Left cardiac atrium (tissue), 4 donors: ENCODE results near the gene WDFY3. TPM values are rescaled to one million over a fixed set of nuclear protein-coding genes. Genes with fewer than 3 reads are reported as not detected.
"Not testable (repeated sequence)": the region's sequence is repeated elsewhere in the genome, so short reads cannot be mapped to it uniquely, and the experiment has no call there.

Source experiments
- ATAC-seq, 2 donors: fragments of 200-7000 bp; cut with Tn5 transposase; one replicate each; pipeline ENCODE4 v1.9.1; 2020; ENCODE audit warnings: mild to moderate bottlenecking in 2 of 2, moderate library complexity in 2 of 2
- DNase-seq: peaks from one replicate; pipeline ENCODE4 v3.0.0-alpha.2; 2020
- intact Hi-C, 2 donors: fragments of 100-400 bp; cut with DNase I; formaldehyde crosslinking; loops; one replicate each; pipeline versions ENCODE4 v1.14.1 to v1.15.1; 2022 to 2023
- total RNA-seq, 2 donors: library from RNA; stranded (reverse); fragmentation: NEBNext Ultra II Directional; extraction: Animal tissue kit (Norgen Biotek cat#: 25700); gene quantifications; one replicate each; pipeline ENCODE4 v1.2.1, GENCODE V29; 2021
- donor health status: DM: no; HTN: yes; CAD: no.
- donor health status: DM: no; HTN: yes; CAD: no; lungs with severe emphysema.
- donor health status: DM: yes; HTN: yes; CAD: no.
- donor health status: Dilated cardiomyopathy.

WDFY3 gene
- total RNA-seq, 2 donors from 2014 or later, result 45.5 to 47.8 TPM

GRCh38 chr4:84691800-84692199, 274.7 kb downstream of the WDFY3 start:
- intact Hi-C loops, result no loop called here
- no peak for ATAC-seq
- DNase-seq, result no peak

DNA sequence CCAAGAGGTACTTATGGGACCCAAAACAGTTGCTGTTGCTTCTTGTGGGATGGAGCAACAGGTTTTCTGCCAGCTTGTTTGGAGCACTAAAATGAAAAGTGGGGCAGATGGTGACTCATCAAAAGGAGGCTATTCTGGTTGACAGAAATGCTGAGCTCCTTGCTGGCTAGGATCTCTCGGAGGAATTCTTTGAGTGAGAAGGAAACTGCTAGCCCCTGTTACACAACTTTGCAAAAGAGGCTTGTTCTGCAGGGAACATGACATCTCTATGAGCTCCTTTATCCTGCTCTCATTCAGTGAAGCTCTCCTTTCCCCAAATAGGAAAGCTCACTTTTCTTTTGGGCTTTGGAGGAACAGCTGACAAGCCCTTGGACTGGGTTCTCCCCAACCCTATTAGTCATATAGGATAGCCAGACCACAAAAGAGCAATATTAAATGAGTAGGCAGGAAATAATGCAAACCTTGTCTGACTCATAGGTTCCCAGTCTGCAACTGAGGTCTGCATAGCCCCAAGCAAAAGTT, 275.3 kb downstream of the WDFY3 start:
- ATAC-seq (peak; percentile 70 to 86), DNase-seq (no peak)
- intact Hi-C loops, result no loop called here

- intact Hi-C loops, result no loop called here
- DNase-seq (no peak), ATAC-seq (no peak)
Measured at GRCh38 chr4:84690481-84690880, 276.0 kb downstream of the WDFY3 start.

GRCh38 chr4:84689197-84689596, 277.3 kb downstream of the WDFY3 start:
- intact Hi-C loops, result no loop called here
- ATAC-seq (no peak), DNase-seq (no peak)

GRCh38 chr4:84688605-84689004, 277.9 kb downstream of the WDFY3 start:
- DNase-seq (no peak), ATAC-seq (no peak)
- intact Hi-C loops, result no loop called here

- DNase-seq (no peak), ATAC-seq (no peak)
- intact Hi-C loops, result no loop called here
Measured at GRCh38 chr4:84685105-84685504, 281.4 kb downstream of the WDFY3 start.

- no peak for ATAC-seq
- no peak for DNase-seq
- intact Hi-C loops, result no loop called here
Measured at GRCh38 chr4:84684361-84684760, 282.1 kb downstream of the WDFY3 start.

DNA sequence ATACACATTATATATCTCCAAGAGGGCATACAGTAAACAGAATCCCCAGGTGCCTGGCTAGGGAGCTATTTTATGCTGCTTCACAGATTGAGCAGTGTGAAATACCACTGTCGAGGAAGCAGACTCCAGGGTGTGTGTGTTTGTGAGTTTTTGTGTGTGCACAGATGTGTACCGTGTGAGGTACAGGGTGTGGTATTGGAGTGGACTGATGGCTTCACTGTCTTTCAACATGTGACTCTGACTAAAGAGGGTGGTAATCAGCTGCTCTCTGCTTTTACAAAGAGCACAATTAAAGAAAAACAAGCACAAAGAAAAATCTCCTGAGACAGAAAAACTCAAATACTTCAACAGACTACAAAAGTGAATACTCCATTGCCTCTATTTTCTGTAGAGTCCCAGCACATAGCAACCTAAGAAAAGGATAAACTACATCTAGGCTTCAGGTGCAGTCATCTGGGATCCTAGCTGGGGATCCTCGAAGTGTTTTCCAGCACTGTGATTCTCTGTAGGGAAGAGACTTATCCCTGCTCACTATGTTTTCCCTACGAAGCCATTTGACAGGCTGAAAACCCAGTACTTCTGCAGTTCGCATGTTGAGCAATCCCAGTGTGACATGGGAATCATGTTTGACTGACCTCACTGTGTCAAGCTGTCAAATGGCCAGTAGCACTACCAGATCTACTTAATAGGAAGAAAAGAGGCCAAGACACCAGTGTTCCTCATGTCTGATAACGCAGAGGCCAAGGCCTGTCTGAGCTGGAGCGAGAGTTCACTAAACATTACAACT, 283.2 kb downstream of the WDFY3 start:
- intact Hi-C loops, result no loop called here
- no peak for DNase-seq
- ATAC-seq, result peak in 1 of 2 donors; percentile 28

DNA sequence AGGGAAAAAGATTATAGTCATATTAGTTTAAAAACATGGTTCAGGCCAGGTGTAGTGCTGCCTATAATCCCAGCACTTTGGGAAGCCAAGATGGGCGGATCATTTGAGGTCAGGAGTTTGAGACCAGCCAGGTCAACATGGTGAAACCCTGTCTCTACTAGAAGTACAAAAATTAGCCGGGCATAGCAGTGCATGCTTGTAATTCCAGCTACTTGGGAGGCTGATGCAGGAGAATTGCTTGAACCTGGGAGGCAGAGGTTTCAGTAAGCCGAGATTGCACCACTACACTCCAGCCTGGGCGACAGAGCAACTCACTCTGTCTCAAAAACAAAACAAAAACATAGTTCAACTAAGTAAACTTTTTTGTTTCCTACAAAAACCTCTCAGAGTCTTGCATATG, 283.8 kb downstream of the WDFY3 start:
- intact Hi-C loops, ATAC-seq, DNase-seq: not testable (repeated sequence)

DNA sequence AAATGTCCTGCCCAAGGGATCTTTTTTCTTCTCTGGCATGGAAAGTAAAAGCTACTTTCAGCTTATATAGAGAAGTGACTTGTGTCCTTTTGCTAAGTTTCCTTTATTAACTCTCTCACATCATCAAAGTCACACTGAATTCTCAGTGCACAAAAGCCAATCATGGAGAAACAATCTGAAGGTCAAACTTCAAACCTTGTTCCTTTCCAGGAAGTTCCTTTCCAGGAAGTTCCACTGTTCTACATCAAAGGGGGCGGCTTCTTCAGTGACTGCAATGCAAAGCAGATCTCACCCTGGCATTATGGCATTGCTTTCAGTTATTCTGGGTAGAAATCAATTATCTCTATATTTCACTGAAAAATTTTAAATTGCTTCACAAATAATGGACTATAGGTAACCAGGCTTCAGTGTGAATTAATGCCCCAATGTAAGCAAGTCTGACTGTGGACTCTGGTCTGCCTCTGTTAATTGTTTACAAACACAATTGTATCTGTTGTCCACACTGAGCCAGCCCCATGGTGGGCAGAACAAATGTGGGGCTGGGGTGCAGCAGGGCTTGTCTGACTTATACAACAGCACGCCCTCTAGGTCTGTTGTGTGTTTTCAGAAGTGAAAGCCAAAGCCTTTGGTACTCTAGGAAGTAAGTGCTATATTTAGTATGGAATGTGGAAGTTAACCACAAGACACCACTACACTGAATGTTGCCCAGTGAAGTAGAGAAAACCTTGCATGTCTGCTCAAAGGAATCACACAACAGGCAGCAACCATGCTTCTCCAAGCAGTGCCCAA, 284.8 kb downstream of the WDFY3 start:
- DNase-seq (no peak), ATAC-seq (peak; percentile 70 to 77)
- intact Hi-C loops, result no loop called here

GRCh38 chr4:84680956-84681355, 285.5 kb downstream of the WDFY3 start:
- ATAC-seq (no peak), DNase-seq (no peak)
- intact Hi-C loops, result no loop called here

DNA sequence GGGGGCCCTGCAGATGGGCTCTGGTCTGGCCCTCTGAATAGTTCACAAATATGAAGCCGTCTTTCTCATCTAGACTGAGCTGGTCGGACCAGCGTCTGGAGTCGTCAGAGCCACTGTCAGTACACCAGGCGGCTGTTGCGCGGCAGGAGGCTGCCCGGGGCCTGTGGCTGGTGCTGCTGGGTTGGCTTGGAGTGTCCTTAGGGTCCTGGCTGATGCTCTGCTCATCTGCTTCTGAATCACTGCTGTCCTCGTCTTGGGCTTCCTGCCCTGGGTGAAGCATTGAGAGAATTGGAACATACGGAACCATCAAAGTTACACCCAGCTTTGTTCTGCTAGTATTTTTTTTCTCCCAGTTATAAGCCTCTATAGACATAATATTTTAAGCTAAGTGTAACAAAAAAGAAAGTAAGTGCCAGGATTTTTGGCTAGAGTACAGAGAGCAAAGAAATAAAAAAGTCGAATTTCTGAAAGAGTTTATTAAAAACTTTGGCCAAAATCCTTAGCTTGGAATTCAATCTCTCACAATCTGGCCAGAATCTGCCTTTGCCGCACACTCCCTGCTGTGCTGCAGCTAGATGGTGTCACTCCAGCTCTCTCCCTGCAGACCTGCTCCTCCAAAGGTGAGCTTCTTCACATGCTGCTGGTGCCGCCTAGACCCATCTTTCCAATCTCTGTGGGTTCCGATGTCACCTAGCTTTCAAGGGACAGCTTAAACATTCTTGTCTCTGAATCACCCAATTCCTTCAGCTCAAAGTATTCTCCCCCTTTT, 287.3 kb downstream of the WDFY3 start:
- intact Hi-C loops, result no loop called here
- ATAC-seq (no peak), DNase-seq (no peak)

DNA sequence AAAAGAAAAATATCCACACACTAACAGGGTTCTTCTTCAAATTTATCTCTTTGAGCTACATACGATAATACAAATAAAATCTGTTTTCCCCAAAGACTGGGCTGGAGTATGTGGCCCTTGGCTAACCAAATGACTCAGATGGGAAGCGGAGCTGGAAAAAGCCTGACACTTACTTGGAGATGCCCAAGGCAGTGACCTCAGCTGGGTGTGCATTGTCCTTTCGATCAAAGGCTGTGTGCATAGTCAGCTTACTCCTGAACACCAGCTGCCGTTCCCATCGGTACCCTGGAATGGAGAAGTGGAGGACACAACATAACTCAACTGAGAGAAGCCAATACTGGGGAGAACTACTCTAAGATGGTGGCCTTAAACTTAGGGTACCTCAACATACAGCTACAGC, 288.5 kb downstream of the WDFY3 start:
- no peak for DNase-seq
- intact Hi-C loops, result no loop called here
- ATAC-seq, result no peak

DNA sequence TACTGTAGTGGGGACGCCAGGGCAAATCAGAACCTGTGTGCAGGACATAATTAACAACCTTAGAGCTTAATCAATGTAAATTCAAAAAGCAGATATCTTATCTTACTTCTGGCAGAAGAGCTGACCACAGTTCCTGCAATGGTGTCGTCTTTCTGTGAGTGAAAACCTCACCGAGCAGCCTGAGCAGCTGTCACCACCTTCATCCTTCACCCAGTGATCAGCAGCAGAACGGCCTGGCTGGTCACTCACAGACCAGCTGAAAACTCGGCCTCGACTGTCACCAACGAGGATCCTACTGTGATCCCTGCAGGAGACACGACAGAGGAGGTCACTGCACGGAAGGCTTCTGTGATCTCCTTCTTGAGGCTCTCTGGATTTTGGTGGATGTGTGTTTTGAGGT, 289.4 kb downstream of the WDFY3 start:
- DNase-seq, result no peak
- peak; percentile 76 to 79 for ATAC-seq
- intact Hi-C loops, result no loop called here

DNA sequence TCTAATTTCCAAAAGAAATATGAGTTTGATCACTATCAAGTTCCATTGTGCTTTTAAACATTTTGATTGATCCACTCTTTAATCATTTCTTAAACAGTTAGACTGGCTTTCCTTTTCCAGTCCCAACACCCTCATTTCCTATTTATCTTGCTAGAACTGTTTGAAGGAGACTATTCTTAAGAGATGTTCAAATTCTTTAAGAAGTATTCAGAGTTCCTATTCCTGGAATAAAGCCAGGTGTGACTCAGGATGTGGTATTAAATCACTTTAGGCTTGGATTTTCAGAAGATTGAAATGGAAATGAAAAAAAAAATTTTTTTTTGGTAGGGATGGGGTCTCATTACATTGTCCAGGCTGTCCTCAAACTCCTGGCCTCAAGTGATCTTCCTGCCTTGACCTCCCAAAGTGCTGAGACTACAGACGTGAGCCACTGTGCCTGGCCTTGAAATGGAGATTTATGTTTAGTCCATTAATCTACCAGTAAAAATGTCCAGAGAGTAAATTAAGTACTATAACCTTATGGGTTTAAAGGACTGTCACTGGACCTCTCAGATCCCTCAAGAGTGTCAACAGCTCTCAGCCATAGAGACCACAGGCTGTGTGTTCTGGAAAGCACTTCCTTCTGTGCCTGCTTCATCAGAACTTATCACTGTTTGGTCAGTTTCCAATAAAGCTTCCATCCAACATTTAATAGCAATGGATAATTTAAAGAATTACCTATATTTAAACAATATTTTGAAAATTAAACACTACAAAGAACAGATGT, 292.8 kb downstream of the WDFY3 start:
- intact Hi-C loops, result no loop called here
- peak in 1 of 2 donors; percentile 61 for ATAC-seq
- no peak for DNase-seq

GRCh38 chr4:84672177-84672576, 294.3 kb downstream of the WDFY3 start:
- DNase-seq, result no peak
- no peak for ATAC-seq
- intact Hi-C loops, result no loop called here

GRCh38 chr4:84669201-84669600, 297.3 kb downstream of the WDFY3 start:
- intact Hi-C loops, result no loop called here
- no peak for ATAC-seq
- no peak for DNase-seq

GRCh38 chr4:84666439-84666838, 300.1 kb downstream of the WDFY3 start:
- ATAC-seq, result no peak
- intact Hi-C loops, result no loop called here
- no peak for DNase-seq

DNA sequence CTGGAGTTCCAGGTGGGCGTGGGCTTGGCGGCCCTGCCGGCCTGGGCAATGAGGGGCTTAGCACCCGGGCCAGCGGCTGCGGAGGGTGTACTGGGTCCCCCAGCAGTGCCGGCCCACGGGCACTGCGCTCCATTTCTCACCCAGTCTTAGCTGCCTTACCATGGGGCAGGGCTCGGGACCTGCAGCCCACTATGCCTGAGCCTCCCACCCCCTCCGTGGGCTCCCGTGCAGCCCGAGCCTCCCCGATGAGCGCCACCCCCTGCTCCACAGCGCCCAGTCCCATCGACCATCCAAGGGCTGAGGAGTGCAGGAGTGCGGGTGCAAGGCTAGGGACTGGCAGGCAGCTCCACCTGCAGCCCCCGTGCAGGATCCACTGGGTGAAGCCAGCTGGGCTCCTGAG, 301.7 kb downstream of the WDFY3 start:
- ATAC-seq, intact Hi-C loops, DNase-seq: not testable (repeated sequence)
